ENCODE data around the gene SBK3.
"Not testable (repeated sequence)": the region's sequence is repeated elsewhere in the genome, so short reads cannot be mapped to it uniquely, and the experiment has no call there.

The SBK3 gene

DNA sequence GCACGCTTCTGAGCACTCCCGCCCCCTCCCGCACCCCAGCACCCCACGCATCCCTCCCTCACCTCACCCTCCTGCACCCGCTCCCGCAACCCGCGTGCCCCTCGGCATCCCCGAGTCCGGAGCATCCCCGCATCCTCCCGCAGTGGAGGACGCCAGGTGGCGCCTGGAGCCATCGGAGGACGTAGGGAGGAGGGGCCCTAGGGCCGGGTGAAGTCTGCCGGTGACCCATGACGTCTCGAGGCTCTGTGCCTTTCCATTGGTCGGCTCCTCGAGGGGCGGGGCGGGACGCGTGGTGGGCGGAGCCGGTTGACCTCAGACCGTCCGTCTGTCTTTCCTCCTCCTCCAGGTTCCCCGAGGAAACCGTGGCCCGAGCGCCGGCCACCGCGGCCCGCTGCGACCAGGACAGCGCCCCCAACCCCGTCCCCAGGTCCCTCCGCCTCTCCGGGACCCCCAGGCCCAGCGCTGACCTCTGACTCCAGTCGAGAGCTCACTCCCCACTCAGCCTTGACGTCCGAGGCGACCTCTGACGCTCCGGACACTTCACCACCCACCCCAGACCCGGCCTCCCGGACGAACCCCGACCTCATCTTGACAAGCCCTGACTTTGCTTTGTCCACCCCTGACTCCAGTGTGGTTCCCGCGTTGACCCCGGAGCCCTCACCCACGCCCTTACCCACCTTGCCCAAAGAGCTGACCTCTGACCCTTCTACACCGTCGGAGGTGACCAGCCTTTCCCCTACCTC lies 28.3 kb downstream of the SBK3 start:
- DNase-seq (ENCODE audit: low spot score): peak; percentile 99

DNA sequence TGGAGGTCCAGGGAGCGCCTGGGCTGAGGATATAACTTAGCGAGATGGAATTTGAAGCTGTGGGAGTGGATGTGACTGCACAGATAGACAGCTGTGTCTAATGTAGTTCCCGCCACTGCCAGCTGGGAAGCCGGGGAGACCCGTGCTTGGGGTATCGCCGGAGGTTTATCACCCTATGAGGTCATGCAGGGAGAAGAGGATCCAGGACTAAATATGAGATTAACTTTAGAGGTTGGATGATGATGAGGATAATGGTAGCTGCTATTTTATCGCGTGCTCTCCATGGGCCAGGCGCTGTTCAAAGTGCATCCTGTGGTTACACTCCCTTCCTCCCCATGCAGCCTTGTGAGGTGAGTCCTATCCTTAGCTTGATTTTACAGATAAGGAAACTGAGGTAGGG lies 37.2 kb downstream of the SBK3 start:
- no peak for DNase-seq (ENCODE audit: low spot score)

DNA sequence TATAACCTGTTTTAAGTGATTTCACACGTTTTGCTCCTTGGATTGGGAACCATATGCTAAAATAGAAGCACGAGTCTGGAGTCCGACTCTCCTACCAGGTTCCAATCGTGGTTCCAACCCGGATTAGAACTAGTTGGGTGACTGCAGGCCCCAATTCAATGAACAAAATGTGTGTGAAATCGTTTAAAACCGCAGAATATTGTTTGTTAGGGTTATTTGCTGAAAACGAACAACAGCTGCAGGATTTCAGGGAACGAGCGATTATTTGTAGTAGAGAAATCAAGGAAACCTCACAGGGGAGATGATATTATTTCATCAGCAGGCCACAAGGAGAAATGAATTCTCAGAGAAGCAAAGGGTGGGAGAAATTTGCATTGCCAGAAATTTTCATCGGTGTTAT lies 40.4 kb downstream of the SBK3 start:
- no peak for DNase-seq (ENCODE audit: low spot score)

DNA sequence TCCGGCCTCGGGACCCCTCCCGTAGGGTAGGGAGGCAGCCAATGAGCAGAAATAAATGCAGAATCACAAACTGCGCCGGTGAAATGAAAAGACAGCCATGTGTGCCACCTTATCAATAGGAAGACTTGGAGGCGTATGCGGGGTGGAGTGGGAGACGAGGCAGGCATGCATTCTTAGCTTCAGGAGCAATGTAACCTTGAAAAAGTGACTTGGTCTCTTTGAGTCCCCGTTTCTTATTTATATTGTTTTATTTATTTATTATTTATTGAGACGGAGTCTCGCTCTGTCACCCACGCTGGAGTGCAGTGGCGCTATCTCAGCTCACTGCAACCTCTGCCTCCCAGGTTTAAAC lies 41.1 kb downstream of the SBK3 start:
- DNase-seq (ENCODE audit: low spot score): no peak

DNA sequence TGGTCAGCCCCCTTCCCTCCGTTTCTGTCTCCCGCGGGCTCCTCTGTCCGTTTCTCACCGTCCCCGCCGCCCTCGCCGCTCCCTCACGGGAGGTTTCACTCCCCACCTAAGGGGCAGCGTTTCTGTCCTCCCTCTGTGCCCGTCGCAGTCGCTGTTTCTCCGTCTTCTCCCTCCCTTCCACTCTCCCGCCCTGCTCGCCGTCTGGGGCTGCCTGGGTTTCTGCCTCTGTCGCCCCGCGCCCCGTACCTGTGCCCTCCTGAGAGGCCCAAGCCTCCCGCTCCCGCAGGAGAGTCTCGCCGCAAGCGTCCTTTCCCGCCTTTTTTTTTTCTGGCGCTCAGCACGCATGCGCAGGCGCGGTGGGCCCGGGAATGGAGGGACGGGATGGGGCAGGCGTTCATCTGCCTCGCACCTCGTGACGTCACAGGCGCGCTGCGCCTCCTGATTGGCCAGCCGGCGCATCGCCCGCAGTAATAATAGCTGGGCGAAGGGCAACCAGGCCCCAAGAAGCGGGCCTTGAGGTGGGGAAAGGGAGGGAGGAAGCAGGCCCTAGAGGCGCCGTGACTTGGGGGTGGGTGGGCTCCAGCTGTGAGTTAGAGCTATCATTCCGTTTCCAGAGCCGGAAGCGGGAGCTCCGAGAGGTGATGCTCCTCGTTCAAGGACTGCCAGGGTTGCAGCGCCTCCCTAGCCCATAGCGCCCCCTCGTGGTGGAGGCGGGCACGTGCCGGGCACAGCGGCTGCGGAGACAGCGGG lies 41.7 kb downstream of the SBK3 start:
- peak; percentile 99 for DNase-seq (ENCODE audit: low spot score)

DNA sequence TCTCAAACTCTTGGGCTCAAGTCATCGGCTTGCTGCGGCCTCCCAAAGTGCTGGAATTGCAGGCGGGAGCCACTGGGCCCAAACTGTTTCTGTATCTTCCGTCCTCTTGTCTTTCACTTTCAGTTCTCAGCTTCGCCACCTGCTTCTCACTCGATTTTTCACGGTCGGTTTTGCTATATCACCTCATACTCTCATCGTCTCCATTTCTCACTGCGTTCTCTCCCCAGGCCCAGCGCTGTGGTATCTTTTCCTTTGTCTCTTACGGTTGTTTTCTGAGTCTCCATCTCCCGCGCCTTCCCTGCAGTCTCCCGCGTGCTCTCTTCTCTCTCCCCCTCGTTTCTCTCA lies 42.2 kb downstream of the SBK3 start:
- DNase-seq (ENCODE audit: low spot score): no peak

DNA sequence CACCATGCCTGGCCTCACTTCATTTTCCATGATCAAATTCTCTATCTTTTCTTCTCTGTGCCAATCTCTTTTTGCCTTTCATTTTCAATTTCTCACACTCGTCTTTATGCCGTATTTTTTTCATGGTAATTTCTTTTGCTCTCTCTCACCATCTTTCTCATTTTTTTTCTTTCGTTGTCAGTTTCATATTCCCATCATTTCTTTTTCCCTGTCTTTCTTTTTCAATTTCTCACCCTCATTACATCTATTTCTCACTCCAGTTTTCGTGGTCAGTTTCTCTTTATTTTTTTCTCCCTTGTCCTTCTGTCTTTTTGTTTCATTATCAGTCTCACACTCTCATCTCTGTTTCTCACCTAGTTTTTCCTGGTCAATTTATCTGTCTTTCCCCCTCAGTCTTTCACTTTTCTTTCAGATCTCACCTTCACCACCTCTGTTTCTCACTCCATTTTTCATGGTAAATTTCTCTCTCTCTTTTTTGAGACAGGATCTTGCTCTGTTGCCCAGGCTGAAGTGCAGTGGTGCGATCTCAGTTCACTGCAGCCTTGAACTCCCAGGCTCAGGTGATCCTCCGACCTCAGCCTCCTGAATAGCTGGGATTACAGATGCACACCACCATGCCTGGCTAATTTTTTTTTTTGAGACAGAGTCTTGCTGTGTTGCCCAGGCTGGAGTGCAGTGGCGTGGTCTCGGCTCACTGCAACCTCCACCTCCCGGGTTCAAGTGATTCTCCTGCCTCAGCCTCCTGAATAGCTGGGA lies 43.0 kb downstream of the SBK3 start:
- DNase-seq (ENCODE audit: low spot score): no peak

DNA sequence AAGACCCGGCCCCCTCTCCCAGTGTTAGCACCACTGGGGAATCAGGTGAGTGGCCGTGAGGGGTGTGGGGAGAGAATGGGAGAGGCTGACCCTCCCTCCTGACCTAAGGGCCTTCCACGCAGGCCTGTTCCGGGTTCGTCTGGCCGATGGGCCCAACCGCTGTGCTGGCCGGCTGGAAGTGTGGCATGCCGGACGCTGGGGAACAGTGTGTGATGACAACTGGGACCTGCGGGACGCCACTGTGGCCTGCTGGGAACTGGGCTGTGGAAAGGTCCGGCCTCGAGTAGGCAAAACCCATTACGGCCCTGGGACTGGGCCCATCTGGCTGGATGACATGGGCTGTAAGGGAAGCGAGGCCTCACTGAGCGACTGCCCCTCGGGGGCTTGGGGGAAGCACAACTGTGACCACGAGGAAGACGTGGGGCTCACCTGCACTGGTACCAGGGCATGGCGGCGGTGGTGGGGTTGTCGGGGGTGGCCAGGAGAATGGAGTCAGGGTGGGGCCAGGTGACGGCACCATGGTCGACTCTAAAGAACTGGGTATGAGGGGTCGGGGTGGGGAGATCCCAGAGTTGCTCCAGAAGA lies 44.9 kb downstream of the SBK3 start:
- DNase-seq (ENCODE audit: low spot score): no peak

DNA sequence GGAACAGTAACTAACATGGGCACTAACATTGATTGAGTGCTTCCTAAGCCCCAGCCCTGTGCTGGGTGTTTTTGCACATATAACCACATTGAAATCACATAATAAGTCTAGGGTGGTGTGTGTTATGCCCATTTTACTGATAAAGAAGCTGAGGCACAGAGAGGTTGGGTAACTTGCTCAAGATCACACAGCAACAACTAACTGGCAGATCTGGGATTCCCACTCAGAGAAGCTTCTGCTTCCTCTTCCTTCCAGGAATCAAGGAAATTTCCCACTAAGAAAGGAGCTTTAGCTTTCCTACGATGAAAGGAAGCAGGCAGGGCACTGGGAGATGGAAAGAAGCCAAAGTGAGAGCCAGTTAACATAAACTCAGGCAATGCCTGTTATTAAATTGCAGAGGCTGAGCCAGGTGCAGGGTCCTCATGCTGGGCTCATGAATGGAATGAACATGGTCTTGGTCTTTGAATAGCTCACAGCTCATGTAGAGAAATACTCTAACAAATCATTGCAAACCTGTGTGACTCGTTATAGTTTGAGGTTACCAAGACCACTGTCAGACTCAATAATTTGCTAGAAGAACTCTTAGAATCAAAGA lies 47.0 kb downstream of the SBK3 start:
- DNase-seq (ENCODE audit: low spot score): no peak

DNA sequence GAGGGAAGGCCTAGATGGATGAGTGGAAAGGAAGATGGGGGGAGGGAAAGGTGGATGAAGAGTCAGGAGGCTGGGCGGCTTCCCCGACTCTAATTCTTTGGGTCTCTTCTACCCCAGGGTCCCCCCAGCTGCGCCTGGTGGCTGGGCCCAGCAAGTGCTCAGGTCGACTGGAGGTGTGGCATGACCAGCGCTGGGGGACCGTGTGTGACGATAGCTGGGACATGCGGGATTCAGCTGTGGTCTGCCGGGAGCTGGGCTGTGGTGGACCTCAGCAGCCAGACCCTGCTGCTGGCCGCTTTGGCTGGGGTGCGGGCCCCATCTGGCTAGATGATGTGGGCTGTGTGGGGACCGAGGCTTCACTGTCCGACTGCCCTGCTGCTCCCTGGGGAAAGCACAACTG lies 47.6 kb downstream of the SBK3 start:
- DNase-seq (ENCODE audit: low spot score): no peak

DNA sequence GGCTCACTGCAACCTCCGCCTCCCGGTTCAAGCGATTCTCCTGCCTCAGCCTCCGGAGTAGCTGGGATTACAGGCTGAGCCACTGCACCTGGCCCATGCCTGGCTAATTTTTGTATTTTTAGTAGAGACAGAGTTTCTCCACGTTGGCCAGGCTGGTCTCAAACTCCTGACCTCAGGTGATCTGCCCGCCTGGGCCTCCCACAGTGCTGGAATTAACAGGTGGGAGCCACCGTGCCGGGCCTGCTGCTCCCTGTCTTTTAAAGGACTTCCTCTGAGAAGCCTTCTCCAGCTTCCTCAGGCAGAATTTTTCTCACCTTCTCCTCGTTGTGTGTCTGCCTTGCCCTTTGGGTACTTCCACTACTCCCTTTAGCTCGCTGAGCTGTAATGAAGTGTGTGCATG lies 48.5 kb downstream of the SBK3 start:
- DNase-seq (ENCODE audit: low spot score): not testable (repeated sequence)

DNA sequence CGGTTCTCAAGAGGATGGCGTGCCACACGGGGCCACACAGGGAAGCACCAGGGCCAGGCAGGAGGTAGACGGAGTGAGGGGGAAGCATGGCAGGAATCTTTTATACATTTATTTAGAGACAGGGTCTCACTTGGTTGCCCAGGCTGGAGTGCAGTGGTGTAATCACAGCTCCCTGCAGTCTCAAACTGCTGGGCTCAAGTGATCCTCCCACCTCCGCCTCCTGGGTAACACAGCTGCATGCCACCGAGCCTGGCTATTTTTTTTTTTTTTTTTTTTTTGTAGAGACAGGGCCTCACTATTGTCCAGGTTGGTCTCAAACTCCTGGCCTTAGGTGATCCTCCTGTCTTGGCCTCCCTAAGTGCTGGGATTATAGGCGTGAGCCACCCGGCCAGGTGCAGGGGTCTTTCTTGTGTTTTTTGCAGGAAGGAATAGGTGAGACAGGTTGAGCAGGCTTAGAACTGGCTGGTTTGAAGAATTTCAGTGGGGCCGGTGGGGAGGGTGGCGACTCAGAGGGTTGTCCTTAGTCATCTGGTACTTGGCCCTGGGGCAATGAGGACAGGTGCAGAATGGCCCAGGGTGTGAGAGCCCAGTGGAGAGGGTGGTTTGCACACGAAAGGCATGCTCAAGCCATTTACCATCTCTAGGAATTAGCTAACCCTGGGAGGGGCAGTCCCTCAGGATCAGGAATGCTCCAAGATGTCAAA lies 49.5 kb downstream of the SBK3 start:
- no peak for DNase-seq (ENCODE audit: low spot score)

DNA sequence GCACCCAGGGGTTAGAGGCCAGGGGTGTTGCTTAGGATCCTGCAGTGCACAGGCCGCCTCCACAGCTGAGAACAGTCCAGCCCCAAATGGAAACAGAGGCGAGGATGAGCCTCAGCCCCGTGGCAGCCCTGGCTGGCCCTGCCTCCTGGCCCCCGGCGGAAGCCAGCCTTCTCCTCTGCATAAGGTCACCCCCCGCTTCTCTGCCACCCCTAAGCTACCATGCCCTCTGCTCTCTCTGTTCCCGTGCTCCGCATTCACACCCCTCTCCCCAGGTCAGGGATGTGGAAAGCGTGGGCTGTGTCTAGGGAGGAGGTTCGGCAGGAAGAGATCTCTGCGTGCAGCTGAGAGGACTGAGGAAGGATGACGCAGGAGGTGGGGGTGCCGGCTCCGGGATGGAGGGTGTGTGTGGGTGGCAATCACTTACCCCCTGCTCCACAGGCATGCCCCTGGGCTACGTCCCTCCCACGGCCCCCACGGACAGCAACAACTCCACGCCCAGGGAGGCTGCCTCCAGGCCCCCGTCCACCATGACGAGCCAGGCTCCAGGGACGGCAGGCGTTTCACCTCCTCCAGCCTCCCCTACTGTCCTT lies 51.1 kb downstream of the SBK3 start:
- peak; percentile 33 for DNase-seq (ENCODE audit: low spot score)

DNA sequence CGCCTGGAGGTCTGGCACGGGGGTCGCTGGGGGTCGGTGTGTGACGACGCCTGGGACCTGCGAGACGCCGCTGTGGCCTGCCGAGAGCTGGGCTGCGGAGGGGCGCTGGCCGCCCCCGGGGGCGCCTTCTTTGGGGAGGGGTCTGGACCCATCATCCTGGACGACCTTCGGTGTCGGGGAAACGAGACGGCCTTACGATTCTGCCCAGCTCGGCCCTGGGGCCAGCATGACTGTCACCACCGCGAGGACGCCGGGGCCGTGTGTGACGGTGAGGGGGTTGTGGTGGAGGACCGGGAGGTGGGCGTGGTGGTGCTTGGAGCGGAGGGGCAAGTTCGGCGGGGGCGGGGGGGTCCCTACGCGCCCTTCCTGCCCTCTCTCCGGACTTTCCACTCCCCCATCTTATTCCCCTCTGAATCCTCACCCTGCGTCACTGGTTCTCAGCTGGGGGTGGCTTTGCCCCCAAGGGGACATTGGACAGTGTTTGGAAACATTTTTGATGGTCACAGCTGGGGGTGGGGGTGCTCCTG lies 51.6 kb downstream of the SBK3 start:
- no peak for DNase-seq (ENCODE audit: low spot score)

DNA sequence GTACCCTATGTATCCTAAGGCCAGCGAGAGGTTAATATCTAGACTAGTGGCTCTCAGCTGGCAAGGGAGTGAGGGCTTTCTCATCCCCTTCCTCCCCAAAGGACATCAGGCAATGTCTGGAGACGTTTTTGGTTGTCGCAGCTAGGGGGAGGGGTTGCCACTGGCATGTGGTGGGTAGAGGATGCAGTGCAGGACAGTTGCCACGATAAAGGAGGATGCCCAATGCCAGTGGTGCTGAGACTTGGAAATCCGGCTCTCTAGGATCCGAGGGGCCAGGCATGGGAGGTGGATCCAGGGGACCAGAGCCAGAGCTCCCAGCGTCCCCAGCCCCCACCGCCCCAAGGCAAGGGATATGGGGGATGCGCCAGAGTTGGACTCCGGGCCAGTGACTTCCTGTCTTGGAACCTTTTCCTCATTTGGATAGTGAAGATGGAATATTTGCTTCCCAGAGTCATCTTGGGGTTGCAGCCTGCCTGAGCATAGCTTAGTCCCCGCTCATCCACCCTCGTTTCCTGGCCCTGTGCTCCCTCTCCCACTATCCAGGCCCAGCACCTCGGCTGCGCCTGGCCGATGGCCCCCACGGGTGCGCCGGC lies 52.2 kb downstream of the SBK3 start:
- DNase-seq (ENCODE audit: low spot score): no peak

DNA sequence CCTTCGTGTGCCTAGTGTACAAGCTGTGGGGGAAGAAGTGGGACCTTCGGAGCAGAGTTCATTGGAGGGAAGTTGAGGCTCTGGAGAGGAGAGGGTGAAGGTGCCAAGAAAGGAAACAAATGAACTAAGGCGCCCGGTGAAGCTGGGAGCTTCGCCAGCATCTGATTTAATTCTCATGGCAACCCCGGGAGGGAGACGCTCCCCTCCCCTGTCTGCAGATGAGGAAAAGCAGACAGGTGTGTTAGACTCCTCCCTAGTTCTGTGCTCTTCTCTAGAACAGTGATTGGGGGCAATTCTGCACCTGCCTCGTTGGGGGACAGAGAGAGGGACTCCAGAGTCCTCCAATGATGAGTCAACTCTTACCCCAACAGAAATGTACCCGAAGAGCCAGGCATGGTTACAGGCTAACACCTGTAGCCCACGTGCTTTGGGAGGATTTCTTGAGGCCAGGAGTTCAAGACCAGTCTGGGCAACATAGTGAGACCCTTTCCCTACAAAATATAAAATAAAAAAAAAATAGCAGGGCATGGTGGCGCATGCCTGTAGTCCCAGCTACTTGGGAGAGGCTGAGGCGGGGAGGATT lies 52.9 kb downstream of the SBK3 start:
- peak; percentile 38 for DNase-seq (ENCODE audit: low spot score)

DNA sequence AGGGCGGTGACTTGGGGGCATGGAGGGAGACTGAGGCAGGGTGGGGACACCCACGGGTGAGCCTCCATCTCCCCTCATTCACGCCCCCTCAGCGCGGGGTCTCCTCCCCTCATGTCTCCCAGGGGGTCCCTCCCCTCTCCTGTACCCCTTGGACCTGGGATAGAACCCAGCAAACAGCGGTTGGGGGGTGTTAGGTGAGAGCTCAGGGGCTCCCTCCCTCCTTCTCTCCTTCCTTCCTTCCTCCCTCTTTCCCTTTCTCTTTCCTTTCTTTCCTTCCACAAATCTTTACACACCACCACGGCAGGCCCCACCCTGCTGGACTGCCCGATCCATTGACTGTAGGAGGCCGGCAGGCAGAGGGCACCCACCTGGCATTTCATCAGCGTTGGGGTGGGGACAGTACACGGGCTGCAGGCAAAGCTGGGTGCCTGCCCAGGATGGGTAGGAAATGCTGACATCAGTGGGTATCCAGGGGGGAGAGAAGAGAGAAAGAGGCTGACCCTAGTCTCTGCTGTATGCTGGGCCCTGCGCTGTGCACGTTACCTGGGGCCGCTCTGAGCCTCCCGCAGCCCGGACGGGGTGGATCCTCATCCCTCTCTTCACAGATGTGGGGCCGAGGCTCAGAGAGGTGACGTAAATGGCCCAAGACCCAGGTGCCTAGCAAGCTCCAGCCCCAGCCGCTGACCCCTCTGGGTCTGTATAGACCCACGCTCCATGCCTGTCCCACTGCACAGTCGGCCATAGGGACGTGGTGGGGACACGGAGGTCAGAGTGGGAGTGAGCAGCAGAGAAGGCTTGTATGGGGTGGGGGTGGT lies 53.6 kb downstream of the SBK3 start:
- peak; percentile 29 for DNase-seq (ENCODE audit: low spot score)

Measured in D341Med (cell line).